ENCODE data around the gene CTAG1A.
"Not testable (repeated sequence)": the region's sequence is repeated elsewhere in the genome, so short reads cannot be mapped to it uniquely, and the experiment has no call there.

Gene CTAG1A

DNA sequence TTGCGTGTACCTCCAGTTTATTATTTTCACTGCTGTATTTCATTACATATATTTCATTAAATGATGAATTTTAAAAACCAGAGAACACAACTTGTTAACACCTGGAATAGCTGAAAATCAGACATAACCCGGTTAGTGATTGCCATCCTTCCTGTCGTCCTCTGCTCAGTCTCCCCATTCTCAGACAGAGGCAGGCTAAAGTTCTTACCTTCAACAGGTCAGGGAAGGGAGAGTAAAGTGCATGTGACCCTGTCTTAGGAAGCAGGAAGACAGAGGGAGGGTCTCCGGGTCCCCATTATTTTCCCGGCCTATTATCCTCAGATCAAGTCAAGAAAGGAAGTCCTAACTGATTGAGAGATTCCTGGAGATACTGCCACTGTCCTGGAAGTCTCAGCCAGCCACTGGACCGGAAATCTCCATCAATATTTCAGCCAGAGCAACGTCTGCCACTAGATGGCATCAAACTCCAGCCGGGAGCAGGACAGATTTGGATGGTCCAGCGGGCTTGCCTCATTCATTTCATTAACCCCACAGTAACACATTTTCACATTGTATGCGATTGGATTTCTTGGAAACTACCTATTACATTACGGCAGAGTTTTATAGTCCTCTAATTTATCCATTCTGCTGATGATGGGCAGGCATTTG, 36.0 kb downstream of the CTAG1A start:
- H3K9ac ChIP-seq (ENCODE audit: low read length); H3F3A ChIP-seq (ENCODE audit: insufficient read depth); H3K4me3 ChIP-seq (ENCODE audit: insufficient read depth, low read length, poor library complexity, severe bottlenecking); H3K27me3 ChIP-seq (ENCODE audit: low read length); H3K9me3 ChIP-seq (ENCODE audit: insufficient read depth, low read length); H3K36me3 ChIP-seq (ENCODE audit: low read length); H3K79me2 ChIP-seq (ENCODE audit: insufficient read depth, low read length); H4K20me1 ChIP-seq (ENCODE audit: low read depth, low read length); H3K4me2 ChIP-seq (ENCODE audit: low read depth, low read length, poor library complexity, severe bottlenecking); H3K27ac ChIP-seq (ENCODE audit: low read depth, low read length); H3K9me2 ChIP-seq (replicated peaks; ENCODE audit: insufficient read depth, low read length); H2AFZ ChIP-seq (ENCODE audit: low read depth, low read length, severe bottlenecking): not testable (repeated sequence)

- H3F3A ChIP-seq (ENCODE audit: insufficient read depth); H3K9me2 ChIP-seq (replicated peaks; ENCODE audit: insufficient read depth, low read length); H3K79me2 ChIP-seq (ENCODE audit: insufficient read depth, low read length); H2AFZ ChIP-seq (ENCODE audit: low read depth, low read length, severe bottlenecking); H3K27ac ChIP-seq (ENCODE audit: low read depth, low read length); H3K9me3 ChIP-seq (ENCODE audit: insufficient read depth, low read length); H3K36me3 ChIP-seq (ENCODE audit: low read length); H3K4me2 ChIP-seq (ENCODE audit: low read depth, low read length, poor library complexity, severe bottlenecking); H3K4me3 ChIP-seq (ENCODE audit: insufficient read depth, low read length, poor library complexity, severe bottlenecking); H4K20me1 ChIP-seq (ENCODE audit: low read depth, low read length); H3K27me3 ChIP-seq (ENCODE audit: low read length); H3K9ac ChIP-seq (ENCODE audit: low read length): not testable (repeated sequence)
Measured at GRCh38 chrX:154628960-154629359, 44.0 kb downstream of the CTAG1A start.

DNA sequence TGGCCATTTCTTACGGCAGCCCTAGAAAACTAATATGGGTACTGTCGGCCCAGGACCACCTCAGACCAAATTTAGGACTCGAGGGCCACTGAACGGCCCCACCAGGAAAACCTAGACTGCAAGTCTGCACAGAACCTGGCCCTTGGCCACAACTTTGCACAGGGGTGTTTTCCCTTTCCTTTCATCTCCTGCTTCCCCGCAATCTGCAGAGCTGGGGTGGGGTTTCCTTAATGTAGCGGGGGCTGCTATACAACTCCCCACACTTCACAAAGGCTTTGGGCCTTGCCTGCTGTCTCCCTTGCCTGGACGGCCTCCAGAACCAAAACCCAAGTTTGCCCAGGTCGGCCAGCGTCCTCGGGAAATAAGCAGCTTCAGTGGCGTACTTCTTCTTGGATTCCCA, 46.0 kb downstream of the CTAG1A start:
- H3K9ac ChIP-seq (ENCODE audit: low read length); H3F3A ChIP-seq (ENCODE audit: insufficient read depth); H2AFZ ChIP-seq (ENCODE audit: low read depth, low read length, severe bottlenecking); H3K27ac ChIP-seq (ENCODE audit: low read depth, low read length); H3K4me3 ChIP-seq (ENCODE audit: insufficient read depth, low read length, poor library complexity, severe bottlenecking); H3K9me2 ChIP-seq (replicated peaks; ENCODE audit: insufficient read depth, low read length); H3K9me3 ChIP-seq (ENCODE audit: insufficient read depth, low read length); H3K4me2 ChIP-seq (ENCODE audit: low read depth, low read length, poor library complexity, severe bottlenecking); H4K20me1 ChIP-seq (ENCODE audit: low read depth, low read length); H3K36me3 ChIP-seq (ENCODE audit: low read length); H3K79me2 ChIP-seq (ENCODE audit: insufficient read depth, low read length); H3K27me3 ChIP-seq (ENCODE audit: low read length): not testable (repeated sequence)

GRCh38 chrX:154633661-154634060, 48.7 kb downstream of the CTAG1A start:
- not testable (repeated sequence) for H3K4me3 ChIP-seq (ENCODE audit: insufficient read depth, low read length, poor library complexity, severe bottlenecking); H3K36me3 ChIP-seq (ENCODE audit: low read length); H2AFZ ChIP-seq (ENCODE audit: low read depth, low read length, severe bottlenecking); H3K27ac ChIP-seq (ENCODE audit: low read depth, low read length); H3F3A ChIP-seq (ENCODE audit: insufficient read depth); H4K20me1 ChIP-seq (ENCODE audit: low read depth, low read length); H3K9me2 ChIP-seq (replicated peaks; ENCODE audit: insufficient read depth, low read length); H3K9me3 ChIP-seq (ENCODE audit: insufficient read depth, low read length); H3K4me2 ChIP-seq (ENCODE audit: low read depth, low read length, poor library complexity, severe bottlenecking); H3K27me3 ChIP-seq (ENCODE audit: low read length); H3K79me2 ChIP-seq (ENCODE audit: insufficient read depth, low read length); H3K9ac ChIP-seq (ENCODE audit: low read length)
